ENCODE results near the gene CDHR5. TPM values are rescaled to one million over a fixed set of nuclear protein-coding genes. Genes with fewer than 3 reads are reported as not detected.

The CDHR5 gene
- total and polyA plus RNA-seq, 9 of the 15 experiments (the other 6 are each of a cell fraction or from before 2014, with no cell fraction given), result 0.16 TPM; not detected in 8

DNA sequence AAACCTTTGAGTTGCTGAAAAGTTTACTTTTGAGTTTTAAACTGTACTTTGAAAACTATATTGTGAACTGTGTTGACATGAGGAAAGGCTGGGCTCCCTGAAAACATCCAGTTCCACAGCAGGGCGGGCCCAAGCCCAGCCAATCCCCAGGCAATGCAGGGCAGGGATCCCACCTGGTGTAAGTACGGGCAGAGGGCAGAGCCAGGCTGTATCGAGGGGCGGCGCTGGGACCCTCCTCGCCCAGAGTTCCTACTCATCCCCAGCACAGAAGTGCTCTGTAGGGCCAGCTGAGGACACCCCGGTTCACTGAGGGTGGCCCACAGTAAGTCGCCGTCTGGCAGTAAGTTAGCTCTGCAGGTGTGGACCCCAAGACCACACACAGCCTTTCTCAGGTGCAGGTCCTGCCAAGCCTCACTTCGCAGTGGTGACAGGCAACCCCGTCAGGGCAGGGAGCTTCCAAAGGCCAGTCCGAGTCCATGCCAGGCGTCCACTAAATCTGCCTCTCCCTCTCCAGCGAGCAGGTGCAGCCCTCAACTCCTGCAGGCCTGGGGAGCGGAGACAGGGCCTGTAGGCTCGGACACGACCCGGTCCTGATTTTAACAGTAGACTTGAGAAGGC, 57.6 kb downstream of the CDHR5 start:
- in situ Hi-C loops (cut with MboI), result no loop called here
- no peak for FAIRE-seq

More for the DNA sequence above, 57.6 kb downstream of the CDHR5 start:
- Histone ChIP-seq H3K36me3 (ENCODE audit: control insufficient read depth, insufficient read depth, low read length) (peaks cover 32% of the 10 kb centered on the region; the same call in 2 of the 3 replicates), H3K27me3 (ENCODE audit: control insufficient read depth in 2 of 2, insufficient read depth in 2 of 2, low read length in 2 of 2) (no peaks in the 10 kb centered on the region), H3K27ac (ENCODE audit: extremely low read depth, low read depth, low read length) (no peak overlapping the region; the same call in 2 of the 3 replicates), H2AFZ (ENCODE audit: low read depth, low read length) (no peak overlapping the region), H3K4me2 (ENCODE audit: insufficient read depth, low read length) (peak overlapping the region; percentile 91), H3K9ac (ENCODE audit: insufficient read depth in 1 of 2, low read depth in 2 of 2, low read length in 2 of 2) (peak overlapping the region; percentile 53 to 93; a peak in 3 of 4 replicates), H4K20me1 (replicated peaks; ENCODE audit: control insufficient read depth, insufficient read depth, low read length) (no peaks in the 10 kb centered on the region), H3K4me3 (peak overlapping the region; percentile 84), H3K4me1 (replicated peaks in 1 of 2; ENCODE audit: control insufficient read depth in 2 of 2, insufficient read depth in 2 of 2, low read length in 2 of 2) (peaks cover 27 to 74% of the 10 kb centered on the region in 2 experiments), H3K9me3 (replicated peaks; ENCODE audit: control insufficient read depth, insufficient read depth, low read depth, low read length) (no peaks in the 10 kb centered on the region), H3K9me1 (ENCODE audit: control insufficient read depth, insufficient read depth, low read length) (no peaks in the 10 kb centered on the region), H3K79me2 (ENCODE audit: control insufficient read depth, insufficient read depth, low read length) (peaks cover 34% of the 10 kb centered on the region)
- POLR2A ChIA-PET, result interaction anchor here (1.9 kb wide), 1 partner anchor 9 kb away, joined by 6 read pairs; no protein-coding TSS in a partner anchor
- no peak for TF ChIP-seq PTBP1 (IDR thresholded peaks at IDR 0.05; ENCODE audit: low read depth, low read length)
- TF ChIP-seq ZNF431 (CRISPR knock-in tag; IDR thresholded peaks at IDR 0.05), result no peak
- TF ChIP-seq KDM5B (IDR thresholded peaks at IDR 0.05; ENCODE audit: insufficient replicate concordance, low read depth, low read length), result peak; percentile 19
- peak; percentile 58 for TF ChIP-seq RBBP5 (IDR thresholded peaks at IDR 0.05; ENCODE audit: borderline replicate concordance, insufficient read depth, low read length, poor library complexity, severe bottlenecking)
- 0 out of 2 replicates have a peak, but pooled peaks have one; percentile 11 for TF ChIP-seq POLR2G (IDR thresholded peaks at IDR 0.05; ENCODE audit: low read depth, low read length)
- TF ChIP-seq ATF1 (CRISPR knock-in tag; IDR thresholded peaks at IDR 0.05), result no peak
- no peak for TF ChIP-seq ATF1 (tag; IDR thresholded peaks at IDR 0.05)
- no peak for DNase-seq (ENCODE audit: extremely low read depth in 1 of 4, low spot score in 3 of 4)
- WGBS (ENCODE audit: insufficient coverage, low coverage, missing lambda C conversion rate), result 86% methylated on average over 17 of the region's 18 CpGs
- TSS peak; percentile 65 for BruUV-seq (replicated peaks)
- intact Hi-C loops (cut with micrococcal nuclease), result loop anchor here (10.0 kb wide), 1 partner anchor 228 kb away; the partner anchor contains the start of genes CEND1 and SLC25A22
- ATAC-seq, result no peak
- CTCF ChIA-PET (ENCODE audit: low intra/inter-chr PET ratio), result no interaction called here

MicroRNA genes within 50 kb of the gene (microRNA counts, 767-probe panel; counts per million panel counts)
- 2,828 counts per million, percentile 67 among the panel's probes with 10 or more counts for microRNA hsa-miR-210

Small RNAs within 50 kb of the gene (microRNA-seq; reads per million reads assigned to microRNA genes)
- 898 reads per million, percentile 92 among the genes with 10 or more reads in this experiment for gene MIR210 (ENCODE audit: borderline microRNAs expressed)

Small RNAs within 50 kb of the gene (small RNA-seq; reads per million reads assigned to genes)
- gene MIR210, result 54.9 reads per million, percentile 98 among the genes with 10 or more reads in this experiment

Other genes with a start within 250 kb of the CDHR5 start
Only the 7 nearest of the 27 such genes appear.
- gene LMNTD2, start 64.2 kb downstream of the CDHR5 start, total RNA-seq (2014; rRNA removed), result 2.0 and 2.9 TPM in 2 replicates
- 0.19 TPM in 1 of 2 replicates, not detected in the other for gene LMNTD2, start 64.2 kb downstream of the CDHR5 start, total RNA-seq (2014; rRNA removed; fragmentation: Illumina TruSeq; extraction: Trizol)
- 0.98 and 1.1 TPM in 2 replicates for gene LMNTD2, start 64.2 kb downstream of the CDHR5 start, total RNA-seq (2015; rRNA removed; fragmentation: Illumina TruSeq; extraction: Trizol)
- gene LMNTD2, start 64.2 kb downstream of the CDHR5 start, total RNA-seq (2021), result 3.5 and 3.9 TPM in 2 replicates
- 1.1 and 2.8 TPM in 2 replicates for gene LMNTD2, start 64.2 kb downstream of the CDHR5 start, polyA plus RNA-seq (2011; rRNA removed)
- gene LMNTD2, start 64.2 kb downstream of the CDHR5 start, polyA plus RNA-seq (2014; fragmentation: Illumina TruSeq; extraction: Trizol), result 0.48 and 0.98 TPM in 2 replicates
- not detected for gene LMNTD2, start 64.2 kb downstream of the CDHR5 start, polyA plus RNA-seq (2014; fragmentation: Nextera tagmentation; extraction: Ambion mirVana)
- gene LMNTD2, start 64.2 kb downstream of the CDHR5 start, polyA plus RNA-seq (2014; rRNA removed), result 1.8 and 4.2 TPM in 2 replicates
- 45.2 and 50.3 TPM in 2 replicates for gene RASSF7, start 64.0 kb downstream of the CDHR5 start, total RNA-seq (2014; rRNA removed)
- 1.1 and 2.2 TPM in 2 replicates for gene RASSF7, start 64.0 kb downstream of the CDHR5 start, total RNA-seq (2014; rRNA removed; fragmentation: Illumina TruSeq; extraction: Trizol)
- 16.2 and 18.6 TPM in 2 replicates for gene RASSF7, start 64.0 kb downstream of the CDHR5 start, total RNA-seq (2015; rRNA removed; fragmentation: Illumina TruSeq; extraction: Trizol)
- 30.5 and 31.7 TPM in 2 replicates for gene RASSF7, start 64.0 kb downstream of the CDHR5 start, total RNA-seq (2021)
- 19.8 and 30.3 TPM in 2 replicates for gene RASSF7, start 64.0 kb downstream of the CDHR5 start, polyA plus RNA-seq (2011; rRNA removed)
- gene RASSF7, start 64.0 kb downstream of the CDHR5 start, polyA plus RNA-seq (2014; fragmentation: Illumina TruSeq; extraction: Trizol), result 3.0 and 17.0 TPM in 2 replicates
- under 1 TPM; 0.41 to 0.92 TPM for gene RASSF7, start 64.0 kb downstream of the CDHR5 start, polyA plus RNA-seq (2014; fragmentation: Nextera tagmentation; extraction: Ambion mirVana)
- 44.3 and 52.7 TPM in 2 replicates for gene RASSF7, start 64.0 kb downstream of the CDHR5 start, polyA plus RNA-seq (2014; rRNA removed)
- gene PHRF1, start 48.5 kb downstream of the CDHR5 start, total RNA-seq (2014; rRNA removed), result 20.4 and 28.6 TPM in 2 replicates
- 4.2 and 4.9 TPM in 2 replicates for gene PHRF1, start 48.5 kb downstream of the CDHR5 start, total RNA-seq (2014; rRNA removed; fragmentation: Illumina TruSeq; extraction: Trizol)
- 17.4 and 19.1 TPM in 2 replicates for gene PHRF1, start 48.5 kb downstream of the CDHR5 start, total RNA-seq (2015; rRNA removed; fragmentation: Illumina TruSeq; extraction: Trizol)
- 34.5 and 37.2 TPM in 2 replicates for gene PHRF1, start 48.5 kb downstream of the CDHR5 start, total RNA-seq (2021)
- 7.5 and 10.5 TPM in 2 replicates for gene PHRF1, start 48.5 kb downstream of the CDHR5 start, polyA plus RNA-seq (2011; rRNA removed)
- 7.7 and 14.5 TPM in 2 replicates for gene PHRF1, start 48.5 kb downstream of the CDHR5 start, polyA plus RNA-seq (2014; fragmentation: Illumina TruSeq; extraction: Trizol)
- under 1 TPM; 0.07 to 0.18 TPM for gene PHRF1, start 48.5 kb downstream of the CDHR5 start, polyA plus RNA-seq (2014; fragmentation: Nextera tagmentation; extraction: Ambion mirVana)
- gene PHRF1, start 48.5 kb downstream of the CDHR5 start, polyA plus RNA-seq (2014; rRNA removed), result 16.9 and 19.9 TPM in 2 replicates
- 3.7 and 8.3 TPM in 2 replicates for gene IRF7, start 9.0 kb downstream of the CDHR5 start, total RNA-seq (2014; rRNA removed)
- gene IRF7, start 9.0 kb downstream of the CDHR5 start, total RNA-seq (2014; rRNA removed; fragmentation: Illumina TruSeq; extraction: Trizol), result 0.29 TPM in 1 of 2 replicates, not detected in the other
- 2.0 and 2.2 TPM in 2 replicates for gene IRF7, start 9.0 kb downstream of the CDHR5 start, total RNA-seq (2015; rRNA removed; fragmentation: Illumina TruSeq; extraction: Trizol)
- gene IRF7, start 9.0 kb downstream of the CDHR5 start, total RNA-seq (2021), result 6.5 and 7.6 TPM in 2 replicates
- 1.8 and 3.5 TPM in 2 replicates for gene IRF7, start 9.0 kb downstream of the CDHR5 start, polyA plus RNA-seq (2011; rRNA removed)
- gene IRF7, start 9.0 kb downstream of the CDHR5 start, polyA plus RNA-seq (2014; fragmentation: Illumina TruSeq; extraction: Trizol), result 0.64 and 2.2 TPM in 2 replicates
- gene IRF7, start 9.0 kb downstream of the CDHR5 start, polyA plus RNA-seq (2014; fragmentation: Nextera tagmentation; extraction: Ambion mirVana), result under 1 TPM; 0.27 to 0.48 TPM
- 3.8 and 7.4 TPM in 2 replicates for gene IRF7, start 9.0 kb downstream of the CDHR5 start, polyA plus RNA-seq (2014; rRNA removed)
- not detected in 2 replicates for gene SCT, start 2.2 kb upstream of the CDHR5 start, total RNA-seq (2014; rRNA removed)
- gene SCT, start 2.2 kb upstream of the CDHR5 start, total RNA-seq (2014; rRNA removed; fragmentation: Illumina TruSeq; extraction: Trizol), result not detected in 2 replicates
- gene SCT, start 2.2 kb upstream of the CDHR5 start, total RNA-seq (2015; rRNA removed; fragmentation: Illumina TruSeq; extraction: Trizol), result not detected in 2 replicates
- gene SCT, start 2.2 kb upstream of the CDHR5 start, total RNA-seq (2021), result not detected in 2 replicates
- gene SCT, start 2.2 kb upstream of the CDHR5 start, polyA plus RNA-seq (2011; rRNA removed), result not detected in 2 replicates
- gene SCT, start 2.2 kb upstream of the CDHR5 start, polyA plus RNA-seq (2014; fragmentation: Illumina TruSeq; extraction: Trizol), result not detected in 2 replicates
- not detected for gene SCT, start 2.2 kb upstream of the CDHR5 start, polyA plus RNA-seq (2014; fragmentation: Nextera tagmentation; extraction: Ambion mirVana)
- not detected in 2 replicates for gene SCT, start 2.2 kb upstream of the CDHR5 start, polyA plus RNA-seq (2014; rRNA removed)
- gene DRD4, start 12.3 kb upstream of the CDHR5 start, total RNA-seq (2014; rRNA removed), result 0.24 TPM in 1 of 2 replicates, not detected in the other
- gene DRD4, start 12.3 kb upstream of the CDHR5 start, total RNA-seq (2014; rRNA removed; fragmentation: Illumina TruSeq; extraction: Trizol), result not detected in 2 replicates
- 0.14 TPM in 1 of 2 replicates, not detected in the other for gene DRD4, start 12.3 kb upstream of the CDHR5 start, total RNA-seq (2015; rRNA removed; fragmentation: Illumina TruSeq; extraction: Trizol)
- 0.95 and 1.4 TPM in 2 replicates for gene DRD4, start 12.3 kb upstream of the CDHR5 start, total RNA-seq (2021)
- 0.11 TPM in 1 of 2 replicates, not detected in the other for gene DRD4, start 12.3 kb upstream of the CDHR5 start, polyA plus RNA-seq (2011; rRNA removed)
- gene DRD4, start 12.3 kb upstream of the CDHR5 start, polyA plus RNA-seq (2014; fragmentation: Illumina TruSeq; extraction: Trizol), result 0.11 TPM in 1 of 2 replicates, not detected in the other
- under 1 TPM in 1 of 2 experiments, not detected in 1; 0.04 TPM for gene DRD4, start 12.3 kb upstream of the CDHR5 start, polyA plus RNA-seq (2014; fragmentation: Nextera tagmentation; extraction: Ambion mirVana)
- gene DRD4, start 12.3 kb upstream of the CDHR5 start, polyA plus RNA-seq (2014; rRNA removed), result 0.27 and 0.49 TPM in 2 replicates
- 46.9 and 58.7 TPM in 2 replicates for gene DEAF1, start 70.3 kb upstream of the CDHR5 start, total RNA-seq (2014; rRNA removed)
- gene DEAF1, start 70.3 kb upstream of the CDHR5 start, total RNA-seq (2014; rRNA removed; fragmentation: Illumina TruSeq; extraction: Trizol), result 13.3 and 20.4 TPM in 2 replicates
- gene DEAF1, start 70.3 kb upstream of the CDHR5 start, total RNA-seq (2015; rRNA removed; fragmentation: Illumina TruSeq; extraction: Trizol), result 26.8 and 27.3 TPM in 2 replicates
- gene DEAF1, start 70.3 kb upstream of the CDHR5 start, total RNA-seq (2021), result 64.2 and 69.1 TPM in 2 replicates
- 27.5 and 39.1 TPM in 2 replicates for gene DEAF1, start 70.3 kb upstream of the CDHR5 start, polyA plus RNA-seq (2011; rRNA removed)
- gene DEAF1, start 70.3 kb upstream of the CDHR5 start, polyA plus RNA-seq (2014; fragmentation: Illumina TruSeq; extraction: Trizol), result 26.3 and 33.7 TPM in 2 replicates
- 1 to 10 TPM; 2.0 to 3.6 TPM for gene DEAF1, start 70.3 kb upstream of the CDHR5 start, polyA plus RNA-seq (2014; fragmentation: Nextera tagmentation; extraction: Ambion mirVana)
- 52.7 and 62.6 TPM in 2 replicates for gene DEAF1, start 70.3 kb upstream of the CDHR5 start, polyA plus RNA-seq (2014; rRNA removed)